ENCODE data around the gene ZNF76. TPM values are rescaled to one million over a fixed set of nuclear protein-coding genes. Genes with fewer than 3 reads are reported as not detected.

ZNF76 gene
- total and polyA plus RNA-seq, 2 of the 13 experiments (the other 11 are each of a cell fraction or from before 2014, with no cell fraction given), result 13.2 to 26.4 TPM

DNA sequence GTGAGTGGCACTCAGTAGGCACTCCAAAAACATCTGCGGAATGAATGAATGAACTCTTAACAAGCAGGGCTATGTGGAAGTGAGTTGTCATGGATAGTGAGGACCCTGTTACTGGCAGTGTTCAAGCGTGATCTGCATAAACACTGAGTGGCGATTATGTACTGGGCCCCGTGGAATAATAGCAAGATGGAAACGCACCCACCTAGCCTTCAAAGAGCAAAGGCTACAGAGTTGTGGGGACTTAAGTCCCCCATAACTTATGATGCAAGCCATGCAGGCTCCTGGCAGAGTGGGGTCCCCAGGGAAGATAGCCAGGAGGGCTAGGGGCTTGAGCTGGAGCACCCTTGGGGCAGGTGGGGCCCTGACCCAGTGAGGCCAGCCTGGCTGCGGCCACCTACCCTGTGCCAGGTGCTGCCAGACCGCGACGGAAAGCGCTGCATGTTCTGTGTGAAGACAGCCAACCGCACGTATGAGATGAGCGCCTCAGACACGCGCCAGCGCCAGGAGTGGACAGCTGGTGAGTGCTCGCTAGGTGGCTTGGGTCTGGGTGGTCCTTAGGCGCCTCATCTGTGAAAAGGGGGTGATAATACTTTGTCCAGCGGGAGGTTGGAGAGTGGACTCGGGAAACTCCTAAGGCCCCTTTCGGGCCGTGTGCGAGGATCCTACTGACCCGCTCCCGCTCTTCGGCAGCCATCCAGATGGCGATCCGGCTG is 58.1 kb downstream of the ZNF76 start (continued):
- TF ChIP-seq, protein P1, sequence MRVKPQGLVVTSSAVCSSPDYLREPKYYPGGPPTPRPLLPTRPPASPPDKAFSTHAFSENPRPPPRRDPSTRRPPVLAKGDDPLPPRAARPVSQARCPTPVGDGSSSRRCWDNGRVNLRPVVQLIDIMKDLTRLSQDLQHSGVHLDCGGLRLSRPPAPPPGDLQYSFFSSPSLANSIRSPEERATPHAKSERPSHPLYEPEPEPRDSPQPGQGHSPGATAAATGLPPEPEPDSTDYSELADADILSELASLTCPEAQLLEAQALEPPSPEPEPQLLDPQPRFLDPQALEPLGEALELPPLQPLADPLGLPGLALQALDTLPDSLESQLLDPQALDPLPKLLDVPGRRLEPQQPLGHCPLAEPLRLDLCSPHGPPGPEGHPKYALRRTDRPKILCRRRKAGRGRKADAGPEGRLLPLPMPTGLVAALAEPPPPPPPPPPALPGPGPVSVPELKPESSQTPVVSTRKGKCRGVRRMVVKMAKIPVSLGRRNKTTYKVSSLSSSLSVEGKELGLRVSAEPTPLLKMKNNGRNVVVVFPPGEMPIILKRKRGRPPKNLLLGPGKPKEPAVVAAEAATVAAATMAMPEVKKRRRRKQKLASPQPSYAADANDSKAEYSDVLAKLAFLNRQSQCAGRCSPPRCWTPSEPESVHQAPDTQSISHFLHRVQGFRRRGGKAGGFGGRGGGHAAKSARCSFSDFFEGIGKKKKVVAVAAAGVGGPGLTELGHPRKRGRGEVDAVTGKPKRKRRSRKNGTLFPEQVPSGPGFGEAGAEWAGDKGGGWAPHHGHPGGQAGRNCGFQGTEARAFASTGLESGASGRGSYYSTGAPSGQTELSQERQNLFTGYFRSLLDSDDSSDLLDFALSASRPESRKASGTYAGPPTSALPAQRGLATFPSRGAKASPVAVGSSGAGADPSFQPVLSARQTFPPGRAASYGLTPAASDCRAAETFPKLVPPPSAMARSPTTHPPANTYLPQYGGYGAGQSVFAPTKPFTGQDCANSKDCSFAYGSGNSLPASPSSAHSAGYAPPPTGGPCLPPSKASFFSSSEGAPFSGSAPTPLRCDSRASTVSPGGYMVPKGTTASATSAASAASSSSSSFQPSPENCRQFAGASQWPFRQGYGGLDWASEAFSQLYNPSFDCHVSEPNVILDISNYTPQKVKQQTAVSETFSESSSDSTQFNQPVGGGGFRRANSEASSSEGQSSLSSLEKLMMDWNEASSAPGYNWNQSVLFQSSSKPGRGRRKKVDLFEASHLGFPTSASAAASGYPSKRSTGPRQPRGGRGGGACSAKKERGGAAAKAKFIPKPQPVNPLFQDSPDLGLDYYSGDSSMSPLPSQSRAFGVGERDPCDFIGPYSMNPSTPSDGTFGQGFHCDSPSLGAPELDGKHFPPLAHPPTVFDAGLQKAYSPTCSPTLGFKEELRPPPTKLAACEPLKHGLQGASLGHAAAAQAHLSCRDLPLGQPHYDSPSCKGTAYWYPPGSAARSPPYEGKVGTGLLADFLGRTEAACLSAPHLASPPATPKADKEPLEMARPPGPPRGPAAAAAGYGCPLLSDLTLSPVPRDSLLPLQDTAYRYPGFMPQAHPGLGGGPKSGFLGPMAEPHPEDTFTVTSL (CRISPR knock-in tag; IDR thresholded peaks at IDR 0.05; ENCODE audit: borderline replicate concordance), result no peak
- TF ChIP-seq, protein P2, sequence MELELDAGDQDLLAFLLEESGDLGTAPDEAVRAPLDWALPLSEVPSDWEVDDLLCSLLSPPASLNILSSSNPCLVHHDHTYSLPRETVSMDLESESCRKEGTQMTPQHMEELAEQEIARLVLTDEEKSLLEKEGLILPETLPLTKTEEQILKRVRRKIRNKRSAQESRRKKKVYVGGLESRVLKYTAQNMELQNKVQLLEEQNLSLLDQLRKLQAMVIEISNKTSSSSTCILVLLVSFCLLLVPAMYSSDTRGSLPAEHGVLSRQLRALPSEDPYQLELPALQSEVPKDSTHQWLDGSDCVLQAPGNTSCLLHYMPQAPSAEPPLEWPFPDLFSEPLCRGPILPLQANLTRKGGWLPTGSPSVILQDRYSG (CRISPR knock-in tag; IDR thresholded peaks at IDR 0.05), result no peak
- TF ChIP-seq MEF2D (CRISPR knock-in tag; IDR thresholded peaks at IDR 0.05) (no peak), ZNF33B (CRISPR knock-in tag; IDR thresholded peaks at IDR 0.05) (peak; percentile 65; the same call in 1 of the 2 replicates), ZNF468 (CRISPR knock-in tag; IDR thresholded peaks at IDR 0.05) (0 out of 2 replicates have a peak, but pooled peaks have one; percentile 88), BCL6 (CRISPR knock-in tag; IDR thresholded peaks at IDR 0.05) (no peak), SOX5 (CRISPR knock-in tag; IDR thresholded peaks at IDR 0.05; ENCODE audit: borderline replicate concordance) (no peak), FOXK2 (IDR thresholded peaks at IDR 0.05) (no peak), ZNF557 (CRISPR knock-in tag; IDR thresholded peaks at IDR 0.05) (no peak), ZNF292 (CRISPR knock-in tag; IDR thresholded peaks at IDR 0.05; ENCODE audit: borderline replicate concordance, low read depth) (no peak), SMYD3 (CRISPR knock-in tag; IDR thresholded peaks at IDR 0.05) (no peak), ZNF333 (CRISPR knock-in tag; IDR thresholded peaks at IDR 0.05; ENCODE audit: borderline replicate concordance) (peak; percentile 73), NBN (conservative IDR thresholded peaks at IDR 0.05) (no peak), POGZ (CRISPR knock-in tag; IDR thresholded peaks at IDR 0.05) (no peak; the same call in 1 of the 2 replicates), POLR2G (IDR thresholded peaks at IDR 0.05; ENCODE audit: low read depth, low read length) (no peak), RFXAP (CRISPR knock-in tag; IDR thresholded peaks at IDR 0.05; ENCODE audit: borderline replicate concordance) (no peak), ZNF878 (CRISPR knock-in tag; IDR thresholded peaks at IDR 0.05) (no peak), MYNN (CRISPR knock-in tag; IDR thresholded peaks at IDR 0.05; ENCODE audit: low read depth) (no peak), GLI4 (CRISPR knock-in tag; IDR thresholded peaks at IDR 0.05; ENCODE audit: borderline replicate concordance) (no peak), ZNF256 (CRISPR knock-in tag; conservative IDR thresholded peaks at IDR 0.05) (no peak), SIN3B (IDR thresholded peaks at IDR 0.05; ENCODE audit: low read length) (no peak)
- TF ChIP-seq, protein P3, sequence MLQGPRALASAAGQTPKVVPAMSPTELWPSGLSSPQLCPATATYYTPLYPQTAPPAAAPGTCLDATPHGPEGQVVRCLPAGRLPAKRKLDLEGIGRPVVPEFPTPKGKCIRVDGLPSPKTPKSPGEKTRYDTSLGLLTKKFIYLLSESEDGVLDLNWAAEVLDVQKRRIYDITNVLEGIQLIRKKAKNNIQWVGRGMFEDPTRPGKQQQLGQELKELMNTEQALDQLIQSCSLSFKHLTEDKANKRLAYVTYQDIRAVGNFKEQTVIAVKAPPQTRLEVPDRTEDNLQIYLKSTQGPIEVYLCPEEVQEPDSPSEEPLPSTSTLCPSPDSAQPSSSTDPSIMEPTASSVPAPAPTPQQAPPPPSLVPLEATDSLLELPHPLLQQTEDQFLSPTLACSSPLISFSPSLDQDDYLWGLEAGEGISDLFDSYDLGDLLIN (CRISPR knock-in tag; IDR thresholded peaks at IDR 0.05; ENCODE audit: borderline replicate concordance), result no peak
